NT2/D1 (cell line): Measurements from ENCODE around the gene MMP17.
"Not testable (repeated sequence)": the region's sequence is repeated elsewhere in the genome, so short reads cannot be mapped to it uniquely, and the experiment has no call there.

Source experiments
- SUZ12 ChIP-seq: IDR thresholded peaks from 2 replicates; pipeline ENCODE4 v1.6.1; 2011; ENCODE audit not compliant: insufficient read length, insufficient read depth; ENCODE audit errors: extremely low read depth
- YY1 ChIP-seq: IDR thresholded peaks from 2 replicates; pipeline ENCODE4 v1.6.1; 2011; ENCODE audit not compliant: insufficient read length, insufficient read depth
- ZNF274 ChIP-seq: IDR thresholded peaks from 2 replicates; pipeline ENCODE4 v1.6.1; 2011; ENCODE audit warnings: mild to moderate bottlenecking, low read depth, low read length

DNA sequence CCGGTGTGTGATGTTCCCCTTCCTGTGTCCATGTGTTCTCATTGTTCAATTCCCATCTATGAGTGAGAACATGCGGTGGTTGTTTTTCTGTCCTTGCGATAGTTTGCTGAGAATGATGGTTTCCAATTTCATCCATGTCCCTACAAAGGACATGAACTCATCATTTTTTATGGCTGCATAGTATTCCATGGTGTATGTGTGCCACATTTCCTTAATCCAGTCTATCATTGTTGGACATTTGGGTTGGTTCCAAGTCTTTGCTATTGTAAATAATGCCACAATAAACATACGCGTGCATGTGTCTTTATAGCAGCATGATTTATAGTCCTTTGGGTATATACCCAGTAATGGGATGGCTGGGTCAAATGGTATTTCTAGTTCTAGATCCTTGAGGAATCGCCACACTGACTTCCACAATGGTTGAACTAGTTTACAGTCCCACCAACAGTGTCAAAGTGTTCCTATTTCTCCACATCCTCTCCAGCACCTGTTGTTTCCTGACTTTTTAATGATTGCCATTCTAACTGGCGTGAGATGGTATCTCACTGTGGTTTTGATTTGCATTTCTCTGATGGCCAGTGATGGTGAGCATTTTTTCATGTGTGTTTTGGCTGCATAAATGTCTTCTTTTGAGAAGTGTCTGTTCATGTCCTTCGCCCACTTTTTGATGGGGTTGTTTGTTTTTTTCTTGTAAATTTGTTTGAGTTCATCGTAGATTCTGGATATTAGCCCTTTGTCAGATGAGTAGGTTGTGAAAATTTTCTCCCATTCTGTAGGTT is 18.5 kb upstream of the MMP17 start:
- TF ChIP-seq YY1, ZNF274, SUZ12: not testable (repeated sequence)
